Fibroblast of skin of scalp (primary cell): ENCODE measurements around the gene RUFY3.
"Not testable (repeated sequence)": the region's sequence is repeated elsewhere in the genome, so short reads cannot be mapped to it uniquely, and the experiment has no call there.

ENCODE experiments used
- DNase-seq: peaks from one replicate; pipeline ENCODE4 v3.0.0-alpha.2; 2013

RUFY3 gene

DNA sequence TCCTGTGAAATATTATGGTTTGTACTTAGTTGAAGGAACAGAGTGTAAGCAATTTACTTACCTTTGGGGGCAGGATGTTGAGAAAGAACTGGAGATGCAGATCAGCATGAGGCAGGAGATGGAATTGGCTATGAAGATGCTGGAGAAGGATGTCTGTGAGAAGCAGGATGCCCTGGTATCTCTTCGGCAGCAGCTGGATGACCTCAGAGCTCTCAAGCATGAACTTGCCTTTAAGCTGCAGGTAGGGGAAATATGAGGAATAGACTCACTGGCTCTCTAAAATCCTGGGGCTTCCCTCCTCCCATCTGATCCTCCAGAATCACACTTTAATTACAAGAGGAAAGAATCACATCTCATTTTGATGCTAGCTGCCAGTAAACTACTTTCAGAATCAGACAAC, 67.0 kb downstream of the RUFY3 start:
- DNase-seq, result no peak

DNA sequence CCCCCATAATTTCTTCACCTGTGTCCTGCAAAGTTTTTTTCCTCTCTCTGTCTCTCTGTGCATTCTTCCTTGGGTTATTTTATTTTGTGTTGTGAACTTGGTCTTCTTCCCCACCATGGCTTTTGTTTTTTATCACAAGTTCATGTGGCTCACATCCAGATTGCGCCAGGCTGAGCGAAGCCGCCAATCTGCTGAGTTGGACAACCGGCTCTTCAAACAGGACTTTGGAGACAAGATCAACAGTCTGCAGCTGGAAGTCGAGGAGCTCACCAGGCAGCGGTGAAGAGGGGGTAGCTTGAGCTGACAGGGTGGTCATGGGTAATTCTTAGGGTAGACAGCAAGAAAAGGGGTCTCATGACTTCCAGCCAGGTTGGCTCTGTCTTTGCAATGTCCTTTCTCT, 71.9 kb downstream of the RUFY3 start:
- no peak for DNase-seq

DNA sequence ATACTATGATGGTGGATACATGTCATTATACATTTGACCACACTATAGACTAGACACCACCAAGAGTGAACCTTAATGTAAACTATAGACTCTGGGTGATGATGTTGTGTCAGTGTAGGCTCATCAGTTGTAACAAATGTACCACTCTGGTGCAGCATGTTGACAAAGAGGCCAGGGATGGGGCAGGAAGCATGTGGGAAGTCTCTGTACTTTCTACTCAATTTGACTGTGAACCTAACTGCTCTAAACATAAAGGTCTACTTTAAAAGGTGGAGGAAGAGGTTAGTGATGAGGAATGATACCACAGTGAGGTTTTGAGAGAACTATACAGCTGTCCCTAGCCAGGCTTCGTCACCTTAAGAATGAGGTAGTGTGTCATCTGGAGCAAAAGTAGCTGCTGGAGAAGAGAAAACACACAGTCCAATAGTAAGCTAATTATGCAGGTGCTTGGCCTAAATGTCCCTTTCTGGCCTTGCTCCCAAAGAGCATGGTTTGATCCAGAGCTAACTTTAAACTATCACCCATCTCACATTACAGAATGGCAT, 79.6 kb downstream of the RUFY3 start:
- no peak for DNase-seq

DNA sequence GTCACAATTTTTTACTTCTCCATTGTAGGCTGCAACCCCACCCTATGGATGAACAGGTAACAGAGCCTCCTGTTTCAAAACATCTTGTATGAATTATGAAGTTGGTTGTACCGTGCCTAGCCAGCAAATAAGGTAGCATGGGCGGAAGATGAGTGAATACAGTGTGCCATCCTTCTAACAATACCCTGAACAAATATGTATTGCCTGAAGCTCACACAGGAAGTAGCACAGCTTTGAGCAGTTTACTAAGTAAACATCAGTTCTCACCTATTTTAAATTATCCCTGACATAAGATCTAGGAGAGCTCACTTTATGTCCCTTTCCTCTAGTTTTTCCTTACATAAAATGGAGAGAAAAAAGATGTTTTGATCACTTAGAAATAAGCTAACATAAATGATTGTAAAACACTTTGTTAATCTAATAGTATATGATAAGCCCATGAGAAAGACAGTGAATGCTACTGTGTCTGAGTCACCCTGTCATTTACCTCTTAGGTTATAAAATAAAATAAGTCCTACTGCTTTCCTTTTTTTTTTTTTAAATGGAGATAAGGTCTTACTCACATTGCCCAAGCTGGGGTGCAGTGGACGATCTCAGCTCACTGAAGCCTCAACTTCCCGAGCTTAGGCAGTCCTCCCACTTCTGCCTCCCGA, 81.3 kb downstream of the RUFY3 start:
- no peak for DNase-seq

DNA sequence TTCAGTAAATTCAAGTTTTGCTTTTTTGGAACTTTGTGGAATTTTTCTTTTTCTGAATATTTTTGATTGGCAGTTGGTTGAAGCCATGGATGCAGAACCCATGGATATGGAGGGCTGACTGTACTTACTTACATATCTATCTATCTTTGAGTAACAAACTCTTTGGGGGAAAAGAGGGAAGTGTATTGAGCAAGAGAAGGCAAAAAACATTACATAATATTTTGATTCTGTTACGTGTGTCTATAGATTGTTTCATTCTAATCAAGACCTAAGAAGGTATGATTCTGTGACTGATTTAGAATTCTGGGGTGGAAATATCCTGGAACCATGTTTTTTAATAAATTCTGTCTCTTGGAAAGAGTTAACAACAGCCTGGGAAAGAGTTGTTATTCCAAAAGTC, 86.4 kb downstream of the RUFY3 start:
- no peak for DNase-seq

DNA sequence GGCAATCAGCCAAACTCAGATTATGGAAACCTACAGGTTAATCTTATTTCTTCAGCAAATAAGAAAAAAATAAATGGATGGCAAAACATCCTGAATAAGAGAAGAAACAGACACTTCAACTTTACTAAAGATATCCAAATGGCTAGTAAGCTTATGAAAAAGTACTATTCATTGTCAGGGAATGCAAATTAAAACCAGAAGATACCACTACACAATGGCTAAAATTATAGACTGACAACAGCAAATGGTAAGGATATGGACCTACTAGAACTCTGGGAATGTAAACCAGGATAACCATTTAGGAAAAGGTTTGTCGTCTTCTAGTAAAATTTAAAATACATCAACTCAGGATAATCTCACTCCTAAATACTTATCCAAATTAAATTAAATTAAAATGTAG, 93.6 kb downstream of the RUFY3 start:
- no peak for DNase-seq

DNA sequence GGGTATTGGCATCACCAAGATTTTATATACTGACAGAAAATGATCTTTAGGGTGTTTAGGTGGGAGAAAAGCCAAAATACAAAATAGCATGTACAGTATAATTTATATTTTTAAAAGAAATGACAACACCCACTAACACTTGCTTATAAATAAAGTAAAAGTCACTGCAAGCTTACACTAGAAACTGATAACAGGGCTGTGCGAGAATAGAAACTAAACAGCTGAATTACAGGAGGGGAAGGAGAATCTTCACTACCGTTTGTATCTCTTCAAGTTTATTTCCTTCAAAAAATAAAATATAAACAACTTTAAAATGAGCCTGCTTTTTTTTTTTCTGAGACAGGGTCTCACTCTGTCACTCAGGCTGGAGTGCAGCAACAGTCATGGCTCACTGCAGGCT, 95.1 kb downstream of the RUFY3 start:
- DNase-seq, result no peak

DNA sequence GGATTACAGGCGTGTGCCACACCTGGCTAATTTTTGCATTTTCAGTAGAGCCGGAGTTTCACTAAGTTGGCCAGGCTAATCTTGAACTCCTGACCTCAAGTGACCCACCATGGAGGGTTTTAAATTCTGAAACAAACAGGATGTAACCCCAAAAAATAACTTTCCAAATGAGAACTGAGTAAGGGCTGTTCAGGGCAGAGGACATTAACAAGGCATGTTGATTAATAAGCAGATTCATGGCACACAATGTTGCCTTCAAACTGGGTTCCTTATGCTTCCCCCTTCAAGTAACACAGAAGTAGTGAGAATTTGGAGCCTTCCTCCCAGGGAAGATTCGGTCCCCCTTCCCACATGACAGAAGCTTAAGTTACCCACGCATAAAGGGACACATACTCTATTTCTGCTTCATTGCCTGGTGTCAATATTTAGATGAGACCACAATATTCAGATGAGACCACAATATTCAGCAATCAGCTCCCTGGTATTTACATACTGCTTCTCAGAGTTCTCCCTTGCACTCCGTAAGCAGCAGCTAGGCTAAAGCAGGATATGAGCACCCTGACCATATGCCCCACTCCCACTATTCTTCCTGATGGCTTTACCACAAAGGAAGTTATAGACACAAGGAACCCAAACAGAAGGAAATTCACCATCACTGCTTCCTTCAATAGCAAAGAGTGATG, 96.5 kb downstream of the RUFY3 start:
- no peak for DNase-seq

DNA sequence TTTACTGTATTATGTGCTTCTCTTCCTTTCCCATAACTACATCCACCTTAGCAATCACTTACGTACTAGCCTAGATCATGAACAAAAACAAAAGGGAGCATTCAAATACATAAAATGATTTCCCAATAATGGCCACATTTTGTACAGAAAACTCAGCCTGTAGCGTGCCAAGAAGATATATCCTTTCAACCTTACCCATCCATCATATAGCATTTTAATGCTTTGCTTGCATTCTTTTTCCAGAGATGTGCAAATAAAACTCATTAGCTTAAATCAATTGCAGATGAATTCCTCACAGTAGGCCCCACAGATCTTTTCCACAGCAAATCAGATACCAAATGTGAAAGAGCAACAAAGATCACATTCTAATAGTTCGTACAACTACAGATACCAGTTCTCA, 97.2 kb downstream of the RUFY3 start:
- peak; percentile 46 for DNase-seq

DNA sequence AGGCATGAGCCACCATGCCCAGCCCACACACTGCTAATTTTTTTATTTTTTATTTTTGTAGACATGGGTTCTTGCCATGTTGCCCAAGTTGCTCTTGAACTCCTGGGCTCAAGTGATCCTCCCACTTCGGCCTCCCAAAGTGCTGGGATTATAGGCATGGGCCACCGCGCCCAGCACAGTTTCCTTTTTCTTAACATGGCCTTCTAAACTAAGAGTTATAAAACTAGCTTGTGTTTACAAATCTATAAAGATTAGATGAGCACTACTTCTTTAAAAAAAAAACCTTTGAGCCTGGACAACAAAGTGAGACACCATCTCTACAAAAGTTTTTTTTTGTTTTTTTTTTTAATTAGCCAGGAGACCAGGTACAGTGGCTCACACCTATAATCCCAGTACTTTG, 107.3 kb downstream of the RUFY3 start:
- DNase-seq, result no peak

DNA sequence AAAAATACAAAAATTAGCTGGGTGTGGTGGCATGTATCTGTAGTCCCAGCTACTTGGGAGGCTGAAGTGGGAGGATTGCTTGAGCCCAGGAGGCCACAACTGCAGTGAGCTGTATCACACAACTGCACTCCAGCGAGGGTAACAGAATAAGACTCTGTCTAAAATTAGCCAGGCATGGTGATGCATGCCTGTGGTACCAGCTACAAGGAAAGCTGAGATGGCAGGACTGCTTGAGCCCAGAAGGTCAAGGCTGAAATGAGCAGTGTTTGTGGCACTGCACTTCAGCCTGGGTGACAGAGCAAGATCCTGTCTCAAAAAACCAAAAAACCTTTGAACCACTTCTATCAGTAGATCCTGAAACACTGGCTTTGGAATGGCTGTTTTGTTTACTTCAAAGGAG, 107.7 kb downstream of the RUFY3 start:
- DNase-seq, result no peak

DNA sequence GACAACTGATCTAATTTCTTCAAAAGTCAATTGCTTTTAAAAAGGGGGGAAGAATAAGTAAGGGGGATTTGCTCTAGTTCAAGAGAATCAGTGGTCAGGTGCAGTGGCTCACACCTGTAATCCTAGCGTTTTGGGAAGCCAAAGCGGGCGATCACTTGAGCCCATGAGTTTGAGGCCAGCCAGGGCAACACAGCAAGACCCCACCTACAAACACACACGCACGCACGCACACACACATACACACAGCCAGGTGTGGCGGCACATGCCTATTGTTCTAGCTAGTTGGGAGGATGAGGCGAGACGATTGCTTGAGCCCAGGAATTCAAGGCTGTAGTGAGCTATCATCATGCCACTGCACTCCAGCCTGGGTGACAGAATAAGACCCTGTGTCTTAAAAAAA, 108.3 kb downstream of the RUFY3 start:
- DNase-seq, result no peak

DNA sequence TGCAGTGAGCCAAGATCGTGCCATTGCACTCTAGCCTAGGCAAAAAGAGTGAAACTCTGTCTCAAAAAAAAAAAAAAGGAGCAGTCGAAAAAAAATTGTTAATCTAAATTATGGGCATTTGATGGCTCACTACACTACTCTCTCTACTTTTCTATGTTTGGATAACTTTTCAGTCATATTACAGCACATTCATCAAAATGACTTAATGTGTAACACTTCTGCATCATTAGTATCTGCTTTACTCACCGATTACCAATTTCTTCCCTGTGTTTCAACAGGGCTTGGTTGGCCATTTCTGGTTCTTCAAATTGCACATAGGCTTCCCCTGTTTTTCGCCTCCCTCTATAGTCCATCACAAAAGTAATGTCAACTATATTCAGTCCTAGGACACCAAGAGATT, 109.5 kb downstream of the RUFY3 start:
- DNase-seq, result no peak

DNA sequence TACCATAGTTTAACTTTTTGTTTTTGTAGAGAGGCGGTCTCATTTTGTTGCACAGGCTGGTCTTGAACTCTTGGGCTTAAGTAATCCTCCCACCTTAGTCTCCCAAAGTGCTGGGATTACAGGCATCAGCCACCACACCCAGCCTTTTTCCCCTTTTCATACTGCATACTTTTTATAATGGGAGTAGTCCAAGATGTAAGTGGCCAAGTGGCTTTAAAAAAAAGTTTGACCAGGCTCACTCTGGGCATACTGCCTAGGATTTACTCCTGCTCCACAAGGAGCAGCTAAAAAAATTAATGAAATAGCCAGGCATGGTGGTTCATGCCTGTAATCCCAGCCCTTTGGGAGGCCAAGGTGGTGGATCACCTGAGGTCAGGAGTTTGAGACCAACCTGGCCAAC, 111.9 kb downstream of the RUFY3 start:
- no peak for DNase-seq

DNA sequence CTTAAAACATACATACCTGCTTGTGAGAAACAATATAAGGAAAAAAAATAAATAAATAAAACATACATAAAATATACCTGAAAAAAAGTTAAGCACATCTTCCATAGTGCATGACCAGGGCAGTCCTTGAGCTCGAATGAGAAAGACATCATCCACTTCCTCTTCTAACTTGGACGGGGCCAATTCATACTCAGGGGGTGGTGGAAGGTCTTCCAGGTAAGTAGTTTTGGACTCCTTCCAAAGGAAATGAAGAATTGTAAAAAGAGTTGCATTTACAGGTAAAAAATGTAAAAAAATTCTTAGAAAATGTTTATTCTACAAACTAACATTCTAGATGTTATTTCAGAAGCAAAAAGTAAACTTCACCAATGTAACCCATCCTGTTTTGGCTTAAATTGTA, 114.3 kb downstream of the RUFY3 start:
- DNase-seq, result no peak

DNA sequence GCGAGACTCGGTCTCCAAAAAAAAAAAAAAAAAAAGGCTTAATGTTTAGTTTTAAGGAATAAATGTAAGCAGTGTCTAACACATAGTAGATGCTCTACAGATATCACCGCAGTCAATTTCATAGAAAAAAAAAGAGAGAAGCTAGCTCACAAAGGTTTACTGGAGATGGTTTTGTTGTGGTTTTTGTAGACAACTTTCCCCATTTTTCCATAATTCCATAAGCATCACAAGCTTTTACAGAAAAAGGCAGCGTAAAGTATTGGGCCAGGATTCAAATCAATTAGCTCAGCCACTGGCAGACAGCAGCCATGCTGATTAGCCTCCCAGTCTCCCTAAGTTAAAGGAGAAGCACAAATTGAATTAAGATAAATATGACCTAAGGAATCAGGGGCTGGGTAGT, 116.4 kb downstream of the RUFY3 start:
- DNase-seq, result peak; percentile 17

DNA sequence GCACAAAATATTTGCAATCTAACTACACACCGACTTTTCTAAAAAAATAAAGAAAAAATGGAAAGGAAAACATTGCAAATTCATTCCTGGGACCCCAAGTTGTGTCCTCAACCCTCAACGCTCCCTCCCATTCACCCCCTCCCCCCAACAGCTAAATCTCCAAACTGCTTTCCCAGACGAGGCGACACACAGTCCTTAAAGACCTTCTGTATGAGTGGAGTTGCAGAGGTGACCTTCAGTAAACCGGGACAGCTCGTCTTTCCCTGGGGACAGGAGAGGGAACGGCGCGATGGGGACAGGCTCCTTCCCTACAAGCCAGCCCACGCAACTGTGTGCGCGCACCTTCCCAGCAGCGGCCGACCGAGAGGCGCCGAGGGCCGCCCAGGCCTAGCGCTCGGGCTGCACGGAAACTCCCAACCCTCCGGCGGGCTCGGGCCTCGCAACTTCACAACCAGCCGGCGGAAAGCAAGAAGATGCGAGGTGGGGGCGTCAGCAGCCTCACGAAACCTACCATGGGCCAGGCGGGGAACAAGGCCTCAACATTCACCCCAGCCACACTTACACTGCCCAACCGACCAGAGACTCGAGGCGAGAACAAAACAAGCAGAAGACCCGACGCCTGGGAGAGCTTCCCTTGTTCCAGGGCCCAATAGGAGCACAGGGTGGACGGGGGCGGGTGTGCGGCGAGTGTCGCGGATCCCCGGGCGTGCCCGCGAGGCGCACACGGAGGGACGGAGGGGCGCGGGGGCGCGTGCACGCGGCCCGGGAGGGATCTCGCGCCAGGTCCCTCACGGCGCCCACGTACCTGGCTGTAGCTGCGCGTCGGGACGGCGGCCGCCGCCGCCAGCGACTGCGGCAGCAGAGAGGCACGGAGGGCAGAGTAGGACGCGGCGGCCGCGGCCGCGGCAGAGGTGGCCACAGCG, 117.2 kb downstream of the RUFY3 start:
- peak; percentile 68 for DNase-seq

DNA sequence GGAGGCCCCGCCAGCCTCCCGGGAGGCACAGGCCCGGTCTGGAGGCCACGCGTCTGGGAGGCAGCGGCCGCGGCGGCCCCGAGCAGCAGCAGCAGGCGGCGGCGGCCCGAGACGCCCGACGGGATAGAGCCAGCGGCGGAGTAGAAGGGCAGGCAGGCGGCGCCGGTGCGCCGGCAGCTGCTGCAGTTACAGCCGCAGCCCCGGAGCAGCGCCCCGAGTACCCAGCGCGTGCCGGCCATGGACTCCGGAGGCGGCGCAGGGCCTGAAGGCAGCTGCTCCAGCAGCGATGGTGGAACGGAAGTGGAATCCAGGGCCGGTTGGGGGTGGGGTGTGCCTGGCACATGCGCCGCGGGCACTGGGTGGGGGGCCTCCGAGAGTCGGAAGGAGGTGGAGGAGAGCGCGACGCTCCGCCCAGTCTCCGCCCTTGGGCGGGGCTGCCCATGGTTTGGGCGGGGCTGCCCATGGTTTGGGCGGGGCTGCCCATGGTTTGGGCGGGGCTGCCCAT, 117.9 kb downstream of the RUFY3 start, which contains the start of gene GRSF1:
Gene GRSF1 (minus strand): TSS at position 302 of the 505 bp plus-strand sequence. CDS start 63 bp downstream, at position 239.
- peak; percentile 95 for DNase-seq

DNA sequence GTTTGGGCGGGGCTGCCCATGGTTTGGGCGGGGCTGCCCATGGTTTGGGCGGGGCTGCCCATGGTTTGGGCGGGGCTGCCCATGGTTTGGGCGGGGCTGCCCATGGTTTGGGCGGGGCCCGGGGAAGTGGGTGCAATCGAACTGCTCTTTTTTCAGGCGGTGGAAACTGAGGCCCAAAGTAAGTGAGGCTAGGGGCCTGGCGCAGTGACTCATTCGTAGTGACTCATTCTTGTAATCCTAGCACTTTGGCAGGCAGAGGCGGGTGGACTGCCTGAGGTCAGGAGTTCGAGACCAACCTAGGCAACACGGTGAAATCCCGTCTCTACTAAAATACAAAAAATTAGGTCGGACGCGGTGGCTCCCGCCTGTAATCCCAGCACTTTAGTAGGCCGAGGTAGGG, 118.4 kb downstream of the RUFY3 start:
- peak; percentile 36 for DNase-seq

DNA sequence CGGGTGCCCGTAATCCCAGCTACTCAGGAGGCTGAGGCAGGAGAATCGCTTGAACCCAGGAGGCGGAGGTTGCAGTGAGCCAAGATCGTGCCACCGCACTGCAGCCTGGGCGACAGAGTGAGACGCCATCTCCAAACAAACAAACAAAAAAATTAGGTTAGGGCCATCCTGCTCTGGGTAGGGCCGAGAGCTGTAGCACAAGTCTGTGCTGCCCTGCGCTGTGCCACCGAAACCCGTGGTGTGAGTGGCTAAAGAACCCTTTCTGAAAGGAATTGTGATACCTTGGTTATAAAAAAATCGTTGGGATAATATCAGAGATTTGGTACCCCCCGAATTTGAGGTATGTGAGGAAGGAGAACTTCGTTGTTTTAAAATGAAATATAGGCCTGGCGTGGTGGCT, 118.9 kb downstream of the RUFY3 start:
- DNase-seq, result not testable (repeated sequence)

DNA sequence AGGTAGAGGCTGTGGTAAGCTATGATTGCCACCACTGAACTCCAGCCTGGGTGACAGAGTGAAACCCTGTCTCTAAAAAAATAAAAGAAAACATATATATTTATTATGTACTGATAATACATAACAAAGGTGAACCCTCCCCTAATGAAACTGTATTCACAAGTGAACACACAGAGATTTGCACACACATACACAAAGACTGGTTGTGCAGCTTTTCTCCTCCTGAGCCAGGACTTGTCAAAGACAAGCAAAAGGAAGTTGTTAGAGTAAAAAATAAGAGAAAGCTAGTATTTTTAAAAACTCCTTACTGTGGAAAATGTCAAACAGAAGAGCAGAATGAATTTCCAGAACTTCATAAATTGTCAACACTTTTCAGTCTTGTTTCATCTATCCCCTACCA, 119.4 kb downstream of the RUFY3 start:
- no peak for DNase-seq

DNA sequence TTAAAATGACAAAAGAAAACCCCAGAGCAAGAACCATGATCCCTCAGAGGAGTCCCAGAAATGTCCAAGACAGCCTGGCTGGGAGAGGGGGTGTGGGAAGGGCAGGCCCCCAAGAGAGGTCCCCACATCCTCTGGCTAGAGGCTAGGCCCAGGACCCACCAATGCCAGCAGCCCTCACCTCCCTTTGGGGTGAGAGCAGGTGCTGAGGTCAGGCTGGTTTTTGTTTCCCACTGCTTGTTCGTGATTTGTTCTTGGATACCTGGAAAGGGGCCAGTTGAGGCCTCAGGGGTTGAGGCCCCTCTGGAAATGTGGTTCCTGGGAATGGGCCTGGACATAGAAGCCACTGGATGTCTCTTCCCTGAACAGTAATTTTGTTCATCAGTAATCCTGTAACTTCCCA, 120.2 kb downstream of the RUFY3 start:
- no peak for DNase-seq
